Effector memory CD4-positive, alpha-beta T cell (primary cell): ENCODE results near the gene BAHCC1.

Experiments
- DNase-seq, 3 donors: peaks; one replicate each; pipeline ENCODE4 v3.0.0-alpha.2; 2020
- H3K27ac ChIP-seq: 2 replicates; pipeline ENCODE4 v1.7.0; 2013; ENCODE audit warnings: mild to moderate bottlenecking, low read length, moderate library complexity; ENCODE audit not compliant: insufficient read depth, poor library complexity, severe bottlenecking
- H3K27me3 ChIP-seq: replicated peaks from 2 replicates; pipeline ENCODE4 v1.7.0; 2013; ENCODE audit warnings: mild to moderate bottlenecking, low read length; ENCODE audit not compliant: insufficient read depth, control insufficient read depth, poor library complexity, severe bottlenecking
- H3K36me3 ChIP-seq: 2 replicates; pipeline ENCODE4 v1.7.0; 2013; ENCODE audit warnings: mild to moderate bottlenecking, low read length, moderate library complexity; ENCODE audit not compliant: control insufficient read depth, insufficient read depth
- H3K4me1 ChIP-seq: 2 replicates; pipeline ENCODE4 v1.7.0; 2013; ENCODE audit warnings: low read length, mild to moderate bottlenecking; ENCODE audit not compliant: control insufficient read depth, insufficient read depth, poor library complexity, severe bottlenecking
- H3K4me3 ChIP-seq: 2 replicates; pipeline ENCODE4 v1.7.0; 2013; ENCODE audit warnings: low read length, low read depth, mild to moderate bottlenecking; ENCODE audit not compliant: insufficient read depth, poor library complexity, severe bottlenecking
- H3K9me3 ChIP-seq: 2 replicates; pipeline ENCODE4 v1.7.0; 2013; ENCODE audit warnings: mild to moderate bottlenecking, low read length, moderate library complexity; ENCODE audit not compliant: control insufficient read depth

Gene BAHCC1

GRCh38 chr17:81414756-81415516, 19.7 kb downstream of the BAHCC1 start:
- no peaks in the 10 kb centered on the region for H3K36me3 ChIP-seq
- H3K27ac ChIP-seq: no peak overlapping the region
- no peaks in the 10 kb centered on the region for H3K9me3 ChIP-seq
- no peak for DNase-seq
- H3K4me3 ChIP-seq: no peak overlapping the region
- H3K27me3 ChIP-seq: no peaks in the 10 kb centered on the region
- peaks cover 24% of the 10 kb centered on the region for H3K4me1 ChIP-seq

GRCh38 chr17:81415681-81416080, 20.4 kb downstream of the BAHCC1 start:
- Histone ChIP-seq H3K9me3 (no peaks in the 10 kb centered on the region), H3K4me3 (no peak overlapping the region), H3K36me3 (no peaks in the 10 kb centered on the region), H3K27ac (no peak overlapping the region), H3K4me1 (peaks cover 24% of the 10 kb centered on the region), H3K27me3 (no peaks in the 10 kb centered on the region)
- no peak for DNase-seq

- H3K4me3 ChIP-seq: no peak overlapping the region
- no peaks in the 10 kb centered on the region for H3K36me3 ChIP-seq
- no peaks in the 10 kb centered on the region for H3K9me3 ChIP-seq
- peaks cover 21% of the 10 kb centered on the region for H3K4me1 ChIP-seq
- no peak overlapping the region for H3K27ac ChIP-seq
- no peak for DNase-seq
- H3K27me3 ChIP-seq: peaks cover 1% of the 10 kb centered on the region
Measured at GRCh38 chr17:81416612-81417011, 21.4 kb downstream of the BAHCC1 start.

GRCh38 chr17:81417049-81417878, 22.0 kb downstream of the BAHCC1 start:
- H3K27ac ChIP-seq: no peak overlapping the region
- H3K27me3 ChIP-seq: peaks cover 3% of the 10 kb centered on the region
- no peak for DNase-seq
- H3K9me3 ChIP-seq: no peaks in the 10 kb centered on the region
- H3K4me1 ChIP-seq: peaks cover 15% of the 10 kb centered on the region
- H3K4me3 ChIP-seq: no peak overlapping the region
- no peaks in the 10 kb centered on the region for H3K36me3 ChIP-seq

GRCh38 chr17:81417879-81418709, 22.8 kb downstream of the BAHCC1 start:
- Histone ChIP-seq H3K9me3 (no peaks in the 10 kb centered on the region), H3K4me3 (no peak overlapping the region), H3K27ac (no peak overlapping the region), H3K4me1 (peaks cover 6% of the 10 kb centered on the region), H3K27me3 (peaks cover 3% of the 10 kb centered on the region), H3K36me3 (no peaks in the 10 kb centered on the region)
- DNase-seq: no peak

GRCh38 chr17:81418710-81419318, 23.6 kb downstream of the BAHCC1 start:
- H3K36me3 ChIP-seq: no peaks in the 10 kb centered on the region
- H3K27ac ChIP-seq: no peak overlapping the region
- no peak overlapping the region for H3K4me3 ChIP-seq
- DNase-seq: no peak
- no peaks in the 10 kb centered on the region for H3K4me1 ChIP-seq
- no peaks in the 10 kb centered on the region for H3K9me3 ChIP-seq
- H3K27me3 ChIP-seq: peaks cover 3% of the 10 kb centered on the region

GRCh38 chr17:81419319-81419885, 24.1 kb downstream of the BAHCC1 start:
- Histone ChIP-seq H3K36me3 (no peaks in the 10 kb centered on the region), H3K4me3 (no peak overlapping the region), H3K9me3 (no peaks in the 10 kb centered on the region), H3K27me3 (peaks cover 3% of the 10 kb centered on the region), H3K27ac (no peak overlapping the region), H3K4me1 (no peaks in the 10 kb centered on the region)
- DNase-seq: no peak

GRCh38 chr17:81419886-81420768, 24.9 kb downstream of the BAHCC1 start:
- Histone ChIP-seq H3K4me3 (no peak overlapping the region), H3K27me3 (peaks cover 3% of the 10 kb centered on the region), H3K36me3 (no peaks in the 10 kb centered on the region), H3K27ac (no peak overlapping the region), H3K9me3 (no peaks in the 10 kb centered on the region), H3K4me1 (no peaks in the 10 kb centered on the region)
- no peak for DNase-seq
